Activated T-helper 1 cell treated with anti-CD3 and anti-CD28 coated beads, Interleukin-12 subunit alpha, Interleukin-12 subunit beta, Interleukin-2, Interleukin-4 antibody, amounts not matched to agents 30 ng/mL and 10 ng/mL and 1 ng/mL, durations not matched to agents 14 hours and 24 hours and 36 hours (primary cell): ENCODE results near the gene ZDHHC8. TPM values are rescaled to one million over a fixed set of nuclear protein-coding genes. Genes with fewer than 3 reads are reported as not detected.

Experiments
- DNase-seq: peaks from one replicate; pipeline ENCODE4 v3.0.0; 2021; ENCODE audit warnings: low spot score
- H3K27ac Mint-ChIP-seq: one replicate; pipeline ENCODE4 v1.8.0; 2021; ENCODE audit warnings: mild to moderate bottlenecking, mixed read lengths
- H3K27me3 Mint-ChIP-seq: one replicate; pipeline ENCODE4 v1.8.0; 2022; ENCODE audit warnings: mild to moderate bottlenecking, moderate library complexity, mixed read lengths; ENCODE audit not compliant: insufficient read depth
- H3K36me3 Mint-ChIP-seq: one replicate; pipeline ENCODE4 v1.8.0; 2021; ENCODE audit warnings: low read depth, mixed read lengths
- H3K4me1 Mint-ChIP-seq: one replicate; pipeline ENCODE4 v1.8.0; 2021; ENCODE audit warnings: low read depth, mixed read lengths
- H3K4me3 Mint-ChIP-seq: one replicate; pipeline ENCODE4 v1.8.0; 2021; ENCODE audit warnings: mild to moderate bottlenecking, moderate library complexity, mixed read lengths
- H3K9me3 Mint-ChIP-seq: one replicate; pipeline ENCODE4 v1.8.0; 2021; ENCODE audit warnings: mixed read lengths
- intact Hi-C: fragments of 100-400 bp; cut with micrococcal nuclease; formaldehyde crosslinking; loops from one replicate; pipeline ENCODE4 v1.15.1; 2024
- total RNA-seq: library from RNA; stranded (reverse); gene quantifications from 2 replicates; pipeline ENCODE4 v1.2.3, GENCODE V29; 2022

Gene ZDHHC8
- total RNA-seq, 1 donor from 2014 or later, result 83.9 TPM

GRCh38 chr22:20106205-20106848, 25.3 kb upstream of the ZDHHC8 start:
- no peak overlapping the region for H3K27ac Mint-ChIP-seq

GRCh38 chr22:20106849-20107237, 24.8 kb upstream of the ZDHHC8 start:
- Mint-ChIP-seq H3K4me1 (peaks cover 41% of the 10 kb centered on the region), H3K27me3 (no peaks in the 10 kb centered on the region), H3K27ac (no peak overlapping the region), H3K36me3 (peaks cover 39% of the 10 kb centered on the region), H3K9me3 (no peaks in the 10 kb centered on the region), H3K4me3 (no peak overlapping the region)
- intact Hi-C loops, result no loop called here
- no peak for DNase-seq

More at GRCh38 chr22:20106205-20106848, 25.3 kb upstream of the ZDHHC8 start:
- H3K4me3 Mint-ChIP-seq, result no peak overlapping the region
- intact Hi-C loops, result no loop called here
- H3K9me3 Mint-ChIP-seq, result no peaks in the 10 kb centered on the region
- peaks cover 37% of the 10 kb centered on the region for H3K36me3 Mint-ChIP-seq
- no peak for DNase-seq
- no peaks in the 10 kb centered on the region for H3K27me3 Mint-ChIP-seq
- H3K4me1 Mint-ChIP-seq, result peaks cover 41% of the 10 kb centered on the region

GRCh38 chr22:20107471-20107901, 24.1 kb upstream of the ZDHHC8 start:
- Mint-ChIP-seq H3K27ac (peak overlapping the region; percentile 73), H3K36me3 (peaks cover 37% of the 10 kb centered on the region), H3K9me3 (no peaks in the 10 kb centered on the region), H3K27me3 (no peaks in the 10 kb centered on the region), H3K4me1 (peaks cover 41% of the 10 kb centered on the region), H3K4me3 (no peak overlapping the region)
- intact Hi-C loops, result no loop called here
- DNase-seq, result no peak

- Mint-ChIP-seq H3K27ac (peak overlapping the region; percentile 73), H3K36me3 (peaks cover 32% of the 10 kb centered on the region), H3K9me3 (no peaks in the 10 kb centered on the region), H3K4me3 (no peak overlapping the region), H3K4me1 (peaks cover 36% of the 10 kb centered on the region), H3K27me3 (no peaks in the 10 kb centered on the region)
- DNase-seq, result no peak
- intact Hi-C loops, result no loop called here
Observed at GRCh38 chr22:20107951-20108756, 23.4 kb upstream of the ZDHHC8 start.

GRCh38 chr22:20108757-20109230, 22.8 kb upstream of the ZDHHC8 start:
- intact Hi-C loops, result no loop called here
- H3K4me1 Mint-ChIP-seq, result peaks cover 30% of the 10 kb centered on the region
- no peak for DNase-seq
- H3K4me3 Mint-ChIP-seq, result no peak overlapping the region
- H3K27ac Mint-ChIP-seq, result peak overlapping the region; percentile 55
- H3K27me3 Mint-ChIP-seq, result no peaks in the 10 kb centered on the region
- H3K36me3 Mint-ChIP-seq, result peaks cover 26% of the 10 kb centered on the region
- H3K9me3 Mint-ChIP-seq, result no peaks in the 10 kb centered on the region

GRCh38 chr22:20109411-20110358, 21.9 kb upstream of the ZDHHC8 start:
- no peaks in the 10 kb centered on the region for H3K27me3 Mint-ChIP-seq
- peaks cover 32% of the 10 kb centered on the region for H3K4me1 Mint-ChIP-seq
- peak overlapping the region; percentile 63 for H3K27ac Mint-ChIP-seq
- H3K36me3 Mint-ChIP-seq, result peaks cover 30% of the 10 kb centered on the region
- H3K4me3 Mint-ChIP-seq, result no peak overlapping the region
- intact Hi-C loops, result loop anchor here (10.0 kb wide), 1 partner anchor 895 kb away; the partner anchor contains the start of gene THAP7
- H3K9me3 Mint-ChIP-seq, result no peaks in the 10 kb centered on the region
- no peak for DNase-seq

GRCh38 chr22:20110359-20110985, 21.1 kb upstream of the ZDHHC8 start:
- no peak for DNase-seq
- H3K4me3 Mint-ChIP-seq, result no peak overlapping the region
- peaks cover 31% of the 10 kb centered on the region for H3K36me3 Mint-ChIP-seq
- peaks cover 3% of the 10 kb centered on the region for H3K27me3 Mint-ChIP-seq
- intact Hi-C loops, result loop anchor here (10.0 kb wide), 1 partner anchor 894 kb away; the partner anchor contains the start of gene THAP7
- no peaks in the 10 kb centered on the region for H3K9me3 Mint-ChIP-seq
- H3K4me1 Mint-ChIP-seq, result peaks cover 33% of the 10 kb centered on the region
- peak overlapping the region; percentile 76 for H3K27ac Mint-ChIP-seq

- no peak overlapping the region for H3K4me3 Mint-ChIP-seq
- peak overlapping the region; percentile 76 for H3K27ac Mint-ChIP-seq
- intact Hi-C loops, result loop anchor here (1.0 to 10.0 kb wide), 2 partner anchors 11 to 894 kb away; partner anchors contain the start of gene THAP7
- no peak for DNase-seq
- H3K36me3 Mint-ChIP-seq, result peaks cover 31% of the 10 kb centered on the region
- H3K27me3 Mint-ChIP-seq, result peaks cover 3% of the 10 kb centered on the region
- no peaks in the 10 kb centered on the region for H3K9me3 Mint-ChIP-seq
- H3K4me1 Mint-ChIP-seq, result peaks cover 33% of the 10 kb centered on the region
Observed at GRCh38 chr22:20111045-20111688, 20.4 kb upstream of the ZDHHC8 start.

- intact Hi-C loops, result loop anchor here (1.0 to 10.0 kb wide), 2 partner anchors 12 to 893 kb away; partner anchors contain the start of gene THAP7
- H3K36me3 Mint-ChIP-seq, result peaks cover 35% of the 10 kb centered on the region
- H3K4me1 Mint-ChIP-seq, result peaks cover 33% of the 10 kb centered on the region
- H3K4me3 Mint-ChIP-seq, result peak overlapping the region; percentile 51
- H3K9me3 Mint-ChIP-seq, result no peaks in the 10 kb centered on the region
- H3K27ac Mint-ChIP-seq, result peak overlapping the region; percentile 92
- DNase-seq, result no peak
- peaks cover 3% of the 10 kb centered on the region for H3K27me3 Mint-ChIP-seq
Observed at GRCh38 chr22:20111689-20112622, 19.6 kb upstream of the ZDHHC8 start.

- peaks cover 33% of the 10 kb centered on the region for H3K4me1 Mint-ChIP-seq
- DNase-seq, result no peak
- H3K27me3 Mint-ChIP-seq, result peaks cover 3% of the 10 kb centered on the region
- peak overlapping the region; percentile 92 for H3K27ac Mint-ChIP-seq
- intact Hi-C loops, result loop anchor here (10.0 kb wide), 1 partner anchor 892 kb away; the partner anchor contains the start of gene THAP7
- no peak overlapping the region for H3K4me3 Mint-ChIP-seq
- H3K36me3 Mint-ChIP-seq, result peaks cover 32% of the 10 kb centered on the region
- H3K9me3 Mint-ChIP-seq, result no peaks in the 10 kb centered on the region
Observed at GRCh38 chr22:20112623-20113511, 18.7 kb upstream of the ZDHHC8 start.
